Bronchial epithelial cell (primary cell): ENCODE results near the gene OR2A7. TPM values are rescaled to one million over a fixed set of nuclear protein-coding genes. Genes with fewer than 3 reads are reported as not detected.
"Not testable (repeated sequence)": the region's sequence is repeated elsewhere in the genome, so short reads cannot be mapped to it uniquely, and the experiment has no call there.

ENCODE experiments used
- DNase-seq: peaks from one replicate; pipeline ENCODE4 v3.0.0-alpha.2; 2010; ENCODE audit warnings: low read depth
- FAIRE-seq: peaks from 2 replicates; lab custom pipeline; 2011; peaks lifted over from hg19 to GRCh38; lab: Jason Lieb, UNC
- H3K27me3 ChIP-seq: 2 replicates; pipeline ENCODE4 v1.5.1; 2011; ENCODE audit warnings: low read length; ENCODE audit not compliant: control insufficient read depth, insufficient read depth
- H3K36me3 ChIP-seq: 2 replicates; pipeline ENCODE4 v1.5.1; 2011; ENCODE audit warnings: low read length; ENCODE audit not compliant: control insufficient read depth, insufficient read depth
- H3K4me3 ChIP-seq: 2 replicates; pipeline ENCODE4 v1.5.1; 2011; ENCODE audit warnings: mild to moderate bottlenecking, low read depth, low read length, control low read depth
- CTCF ChIP-seq: IDR thresholded peaks from 2 replicates; pipeline ENCODE4 v1.5.1; 2011; ENCODE audit warnings: mild to moderate bottlenecking, moderate library complexity, low read length, control low read depth, inconsistent platforms; ENCODE audit not compliant: insufficient read depth, severe bottlenecking
- total RNA-seq: library from RNA; depleted of rRNA; stranded (reverse); fragments of >200 nt; gene quantifications from 2 replicates; pipeline ENCODE4 v1.2.1, GENCODE V29; 2014

The OR2A7 gene
- total RNA-seq, 1 donor from 2014 or later = 0.53 TPM

GRCh38 chr7:144281981-144282380 lies 17.4 kb upstream of the OR2A7 start:
- H3K4me3 ChIP-seq, FAIRE-seq, H3K36me3 ChIP-seq, H3K27me3 ChIP-seq, DNase-seq: not testable (repeated sequence)

- not testable (repeated sequence) for DNase-seq, H3K27me3 ChIP-seq, H3K36me3 ChIP-seq, H3K4me3 ChIP-seq
- FAIRE-seq = peak; percentile 47
Measured at GRCh38 chr7:144280010-144280409, 15.4 kb upstream of the OR2A7 start.

GRCh38 chr7:144275281-144275680 lies 10.7 kb upstream of the OR2A7 start:
- not testable (repeated sequence) for H3K27me3 ChIP-seq, FAIRE-seq, H3K36me3 ChIP-seq, H3K4me3 ChIP-seq, DNase-seq

GRCh38 chr7:144269188-144269587 lies 4.6 kb upstream of the OR2A7 start, which contains the start of gene CTAGE8:
TSS of gene CTAGE8 (minus strand) at chr7:144269288. CDS start at chr7:144269250, 38 bp downstream.
- DNase-seq, FAIRE-seq, H3K4me3 ChIP-seq, H3K27me3 ChIP-seq, H3K36me3 ChIP-seq: not testable (repeated sequence)

- not testable (repeated sequence) for H3K27me3 ChIP-seq, H3K36me3 ChIP-seq, DNase-seq, FAIRE-seq, H3K4me3 ChIP-seq
Measured at GRCh38 chr7:144262128-144262527, 2.5 kb downstream of the OR2A7 start.

GRCh38 chr7:144259067-144259466 lies 5.5 kb downstream of the OR2A7 start:
- not testable (repeated sequence) for H3K4me3 ChIP-seq, DNase-seq, H3K36me3 ChIP-seq, H3K27me3 ChIP-seq
- FAIRE-seq = peak; percentile 32

- Histone ChIP-seq H3K27me3 (no peaks in the 10 kb centered on the region), H3K4me3 (no peak overlapping the region), H3K36me3 (no peaks in the 10 kb centered on the region)
- FAIRE-seq = no peak
- TF ChIP-seq CTCF = no peak
- DNase-seq = peak; percentile 52
Measured at GRCh38 chr7:144256112-144256511, 8.5 kb downstream of the OR2A7 start.

GRCh38 chr7:144255471-144255897 lies 9.1 kb downstream of the OR2A7 start:
- no peak for TF ChIP-seq CTCF
- H3K27me3 ChIP-seq = no peaks in the 10 kb centered on the region
- H3K36me3 ChIP-seq = no peaks in the 10 kb centered on the region
- DNase-seq (no peak), FAIRE-seq (no peak)
- H3K4me3 ChIP-seq = no peak overlapping the region

- not testable (repeated sequence) for FAIRE-seq, DNase-seq, H3K4me3 ChIP-seq, H3K36me3 ChIP-seq, H3K27me3 ChIP-seq
Measured at GRCh38 chr7:144252307-144252706, 12.3 kb downstream of the OR2A7 start.

GRCh38 chr7:144247674-144248330 lies 16.8 kb downstream of the OR2A7 start:
- H3K36me3 ChIP-seq, H3K4me3 ChIP-seq, DNase-seq, FAIRE-seq, H3K27me3 ChIP-seq: not testable (repeated sequence)

- not testable (repeated sequence) for H3K4me3 ChIP-seq, FAIRE-seq, H3K36me3 ChIP-seq, DNase-seq, H3K27me3 ChIP-seq
Measured at GRCh38 chr7:144246967-144247366, 17.6 kb downstream of the OR2A7 start.

GRCh38 chr7:144245372-144245771 lies 19.2 kb downstream of the OR2A7 start:
- FAIRE-seq, H3K27me3 ChIP-seq, H3K4me3 ChIP-seq, DNase-seq, H3K36me3 ChIP-seq: not testable (repeated sequence)

GRCh38 chr7:144239365-144239764 lies 25.2 kb downstream of the OR2A7 start, which contains the start of gene OR2A42:
TSS of gene OR2A42 (minus strand) at chr7:144239605. CDS start at chr7:144232843, 6,762 bp downstream.
- H3K36me3 ChIP-seq, H3K27me3 ChIP-seq, FAIRE-seq, DNase-seq, H3K4me3 ChIP-seq: not testable (repeated sequence)
